ENCODE measurements around the gene COL28A1. TPM values are rescaled to one million over a fixed set of nuclear protein-coding genes. Genes with fewer than 3 reads are reported as not detected.

The COL28A1 gene
- total and polyA plus RNA-seq, 12 donors, result 0.35 to 8.1 (median 1.5) TPM

DNA sequence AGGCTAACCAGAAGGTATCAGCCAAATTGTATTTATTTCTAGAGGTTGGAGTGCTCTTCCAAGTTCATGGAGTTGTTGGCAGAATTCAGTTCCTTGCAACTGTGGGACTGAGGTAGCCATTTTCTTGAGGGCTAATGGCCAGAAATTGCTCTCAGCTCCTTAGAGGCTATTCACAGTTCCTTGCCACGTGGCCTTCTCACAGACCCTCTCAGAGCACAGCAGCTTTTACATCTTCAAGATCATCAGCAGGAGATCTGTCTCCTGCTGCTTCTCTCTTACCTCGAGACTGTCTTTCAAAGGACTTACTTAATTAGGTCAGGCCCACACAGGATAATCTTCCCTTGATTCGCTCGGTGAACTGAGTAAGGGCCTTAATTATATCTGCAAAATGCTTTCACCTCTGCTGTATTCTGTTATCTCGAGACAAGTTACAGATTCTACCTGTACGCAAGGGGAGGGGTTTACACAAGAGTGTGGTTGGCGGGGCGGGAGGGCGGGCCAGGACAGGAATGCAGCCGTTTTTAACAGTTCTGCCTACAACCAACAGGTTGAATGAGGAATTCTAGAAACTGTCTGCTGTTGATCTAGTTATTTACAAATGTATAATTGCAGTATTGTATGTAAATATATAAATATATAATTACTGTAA is 46.0 kb upstream of the COL28A1 start:
- Histone ChIP-seq H3K27me3 (no peaks in the 10 kb centered on the region), H3K4me1 (peaks cover 0 to 11% (median 0%) of the 10 kb centered on the region in 9 donors), H3K27ac (no peak overlapping the region), H3K36me3 (peaks cover 0 to 31% (median 0%) of the 10 kb centered on the region in 9 donors), H3K9me3 (no peaks in the 10 kb centered on the region), H3K4me3 (no peak overlapping the region)
- 90% methylated on average over 10 of the region's 10 CpGs for WGBS, 2 donors
- intact Hi-C loops (cut with DNase I), result no loop called here
- TF ChIP-seq, protein P1, sequence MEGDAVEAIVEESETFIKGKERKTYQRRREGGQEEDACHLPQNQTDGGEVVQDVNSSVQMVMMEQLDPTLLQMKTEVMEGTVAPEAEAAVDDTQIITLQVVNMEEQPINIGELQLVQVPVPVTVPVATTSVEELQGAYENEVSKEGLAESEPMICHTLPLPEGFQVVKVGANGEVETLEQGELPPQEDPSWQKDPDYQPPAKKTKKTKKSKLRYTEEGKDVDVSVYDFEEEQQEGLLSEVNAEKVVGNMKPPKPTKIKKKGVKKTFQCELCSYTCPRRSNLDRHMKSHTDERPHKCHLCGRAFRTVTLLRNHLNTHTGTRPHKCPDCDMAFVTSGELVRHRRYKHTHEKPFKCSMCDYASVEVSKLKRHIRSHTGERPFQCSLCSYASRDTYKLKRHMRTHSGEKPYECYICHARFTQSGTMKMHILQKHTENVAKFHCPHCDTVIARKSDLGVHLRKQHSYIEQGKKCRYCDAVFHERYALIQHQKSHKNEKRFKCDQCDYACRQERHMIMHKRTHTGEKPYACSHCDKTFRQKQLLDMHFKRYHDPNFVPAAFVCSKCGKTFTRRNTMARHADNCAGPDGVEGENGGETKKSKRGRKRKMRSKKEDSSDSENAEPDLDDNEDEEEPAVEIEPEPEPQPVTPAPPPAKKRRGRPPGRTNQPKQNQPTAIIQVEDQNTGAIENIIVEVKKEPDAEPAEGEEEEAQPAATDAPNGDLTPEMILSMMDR (IDR thresholded peaks at IDR 0.05), result no peak
- DNase-seq (no peak), ATAC-seq (no peak)

DNA sequence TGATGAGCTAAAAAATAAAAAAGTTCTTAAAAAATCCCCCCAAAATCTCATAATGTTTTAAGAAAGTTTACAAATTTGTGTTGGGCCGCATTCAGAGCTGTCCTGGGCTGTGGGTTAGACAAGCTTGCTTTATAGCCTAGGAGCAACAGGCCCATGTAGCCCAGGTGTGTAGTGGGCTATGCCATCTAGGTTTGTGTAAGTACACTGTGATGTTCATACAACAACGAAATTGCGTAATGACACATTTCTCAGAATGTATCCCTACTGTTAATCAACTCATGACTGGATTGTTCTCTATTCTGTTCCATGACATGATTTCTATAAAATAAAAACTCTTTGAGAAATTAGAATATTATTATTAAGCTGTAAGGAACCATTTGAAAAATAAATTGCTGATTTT is 44.0 kb upstream of the COL28A1 start:
- intact Hi-C loops (cut with DNase I), result no loop called here
- H3K4me3 ChIP-seq, result no peak overlapping the region

DNA sequence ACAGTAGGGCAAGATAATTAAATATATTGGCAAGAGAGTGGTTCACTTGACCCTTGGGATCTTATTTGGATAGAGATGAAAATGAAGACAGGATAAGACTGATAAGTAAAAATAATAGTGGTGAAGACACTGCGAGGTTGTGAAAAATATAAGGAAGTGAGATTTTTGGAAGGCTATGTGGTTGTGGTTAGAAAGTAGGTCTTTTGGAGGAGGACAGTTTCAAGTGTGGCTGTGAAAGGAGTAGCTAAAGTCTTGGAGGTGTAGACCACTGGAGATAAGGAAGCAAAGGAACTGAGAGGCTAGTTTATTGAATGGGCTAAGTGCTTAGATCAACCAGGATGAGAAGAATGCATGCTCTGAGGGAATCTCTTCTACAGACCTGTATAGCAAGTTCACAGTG is 42.2 kb upstream of the COL28A1 start:
- H3K27ac ChIP-seq, result no peak overlapping the region
- H3K4me3 ChIP-seq, result no peak overlapping the region
- no peaks in the 10 kb centered on the region for H3K9me3 ChIP-seq
- ATAC-seq (no peak), DNase-seq (no peak)
- WGBS, 2 donors, result 69 to 70% methylated on average over 1 of the region's 1 CpG
- no peaks in the 10 kb centered on the region for H3K27me3 ChIP-seq
- TF ChIP-seq, protein P1 (IDR thresholded peaks at IDR 0.05), result no peak
- intact Hi-C loops (cut with DNase I), result no loop called here
- peaks cover 0 to 11% (median 0%) of the 10 kb centered on the region in 9 donors for H3K4me1 ChIP-seq
- H3K36me3 ChIP-seq, result peaks cover 0 to 36% (median 0%) of the 10 kb centered on the region in 9 donors

More for the DNA sequence above, 44.0 kb upstream of the COL28A1 start:
- H3K9me3 ChIP-seq, result no peaks in the 10 kb centered on the region
- no peak overlapping the region for H3K27ac ChIP-seq
- DNase-seq (no peak), ATAC-seq (no peak)
- H3K4me1 ChIP-seq, result peaks cover 0 to 11% (median 0%) of the 10 kb centered on the region in 9 donors
- H3K36me3 ChIP-seq, result peaks cover 0 to 28% (median 0%) of the 10 kb centered on the region in 9 donors
- TF ChIP-seq, protein P1 (IDR thresholded peaks at IDR 0.05), result no peak
- H3K27me3 ChIP-seq, result no peaks in the 10 kb centered on the region
- WGBS, 2 donors, result 98 to 99% methylated on average over 3 of the region's 3 CpGs

DNA sequence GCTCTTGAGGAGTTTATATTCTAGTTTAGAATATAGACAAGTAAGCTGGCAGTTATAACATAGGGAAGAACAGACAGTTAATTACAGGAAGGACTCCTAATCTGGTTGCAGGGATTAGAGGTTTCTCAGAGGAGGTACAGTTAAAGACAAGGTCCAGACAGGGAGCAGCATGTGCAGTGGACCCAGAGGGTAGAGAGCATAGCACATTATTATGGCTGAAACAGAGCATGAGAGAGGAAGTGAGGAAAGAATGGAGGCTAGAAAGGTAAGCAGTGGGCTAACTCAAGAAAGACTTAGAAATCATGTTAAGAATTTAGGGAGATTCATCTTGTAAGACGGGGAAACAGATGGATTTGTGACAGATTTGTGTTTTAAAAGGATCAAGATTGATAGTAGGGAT is 40.7 kb upstream of the COL28A1 start:
- H3K4me1 ChIP-seq, result peaks cover 0 to 11% (median 0%) of the 10 kb centered on the region in 9 donors
- TF ChIP-seq, protein P1 (IDR thresholded peaks at IDR 0.05), result no peak
- no peak overlapping the region for H3K4me3 ChIP-seq
- no peaks in the 10 kb centered on the region for H3K9me3 ChIP-seq
- H3K36me3 ChIP-seq, result peaks cover 0 to 35% (median 0%) of the 10 kb centered on the region in 9 donors
- H3K27ac ChIP-seq, result no peak overlapping the region
- no peaks in the 10 kb centered on the region for H3K27me3 ChIP-seq
- ATAC-seq (no peak), DNase-seq (no peak)
- WGBS, 2 donors, result 94 to 100% methylated on average over 1 of the region's 1 CpG
- intact Hi-C loops (cut with DNase I), result no loop called here

Data from heart right ventricle (tissue), 16 donors.